Parathyroid adenoma (tissue), 2 donors: ENCODE data around the gene SEMA3B.

Source experiments
- H2AFZ ChIP-seq: fragments of 300-600 bp; sonication (generic); one replicate; pipeline ENCODE4 v1.7.0; 2017; ENCODE audit warnings: antibody characterized with exemption, mild to moderate bottlenecking
- H3K27ac ChIP-seq: fragments of 300-600 bp; sonication (generic); one replicate; pipeline ENCODE4 v1.7.0; 2017
- H3K27me3 ChIP-seq: fragments of 300-600 bp; sonication (generic); one replicate; pipeline ENCODE4 v1.7.0; 2017; ENCODE audit warnings: low read length; ENCODE audit not compliant: control insufficient read depth, insufficient read depth
- H3K36me3 ChIP-seq: fragments of 300-600 bp; sonication (generic); one replicate; pipeline ENCODE4 v1.7.0; 2017; ENCODE audit warnings: low read length; ENCODE audit not compliant: control insufficient read depth, insufficient read depth
- H3K4me1 ChIP-seq: fragments of 300-600 bp; sonication (generic); one replicate; pipeline ENCODE4 v1.7.0; 2017; ENCODE audit warnings: control low read depth
- H3K4me2 ChIP-seq: fragments of 300-600 bp; sonication (generic); one replicate; pipeline ENCODE4 v1.7.0; 2017; ENCODE audit warnings: low read length
- H3K4me3 ChIP-seq: fragments of 300-600 bp; sonication (generic); one replicate; pipeline ENCODE4 v1.7.0; 2017; ENCODE audit warnings: low read depth, low read length
- H3K79me2 ChIP-seq: fragments of 300-600 bp; sonication (generic); one replicate; pipeline ENCODE4 v1.7.0; 2017; ENCODE audit warnings: control low read depth
- H3K9ac ChIP-seq: fragments of 300-600 bp; sonication (generic); one replicate; pipeline ENCODE4 v1.7.0; 2017; ENCODE audit warnings: mild to moderate bottlenecking
- H3K9me3 ChIP-seq: fragments of 300-600 bp; sonication (generic); one replicate; pipeline ENCODE4 v1.7.0; 2017; ENCODE audit warnings: low read length; ENCODE audit not compliant: control insufficient read depth
- CTCF ChIP-seq: fragments of 300-600 bp; sonication (generic); IDR thresholded peaks from one replicate; pipeline ENCODE4 v1.7.0; 2017; ENCODE audit warnings: antibody characterized with exemption, mild to moderate bottlenecking
- donor health status: primary hyperparathyroidism.

Gene SEMA3B

GRCh38 chr3:50221411-50222168, 47.4 kb upstream of the SEMA3B start:
- H3K4me1 ChIP-seq: no peaks in the 10 kb centered on the region
- no peak for TF ChIP-seq CTCF
- no peaks in the 10 kb centered on the region for H3K27me3 ChIP-seq
- H3K4me2 ChIP-seq: no peak overlapping the region
- H3K79me2 ChIP-seq: no peaks in the 10 kb centered on the region
- H3K9ac ChIP-seq: no peak overlapping the region
- no peak overlapping the region for H2AFZ ChIP-seq
- H3K9me3 ChIP-seq: no peaks in the 10 kb centered on the region
- H3K36me3 ChIP-seq: no peaks in the 10 kb centered on the region
- no peak overlapping the region for H3K4me3 ChIP-seq
- H3K27ac ChIP-seq: no peak overlapping the region

- H3K4me2 ChIP-seq: no peak overlapping the region
- no peak overlapping the region for H3K27ac ChIP-seq
- H3K27me3 ChIP-seq: no peaks in the 10 kb centered on the region
- H3K9me3 ChIP-seq: no peaks in the 10 kb centered on the region
- H3K4me3 ChIP-seq: no peak overlapping the region
- H3K36me3 ChIP-seq: no peaks in the 10 kb centered on the region
- H2AFZ ChIP-seq: no peak overlapping the region
- H3K9ac ChIP-seq: no peak overlapping the region
- H3K79me2 ChIP-seq: no peaks in the 10 kb centered on the region
- H3K4me1 ChIP-seq: peaks cover 5% of the 10 kb centered on the region
- no peak for TF ChIP-seq CTCF
These were observed 46.8 kb upstream of the SEMA3B start for GRCh38 chr3:50222169-50222528.

GRCh38 chr3:50224639-50225038, 44.3 kb upstream of the SEMA3B start:
- Histone ChIP-seq H2AFZ (no peak overlapping the region), H3K27me3 (no peaks in the 10 kb centered on the region), H3K4me2 (no peak overlapping the region), H3K27ac (no peak overlapping the region), H3K9ac (no peak overlapping the region), H3K9me3 (no peaks in the 10 kb centered on the region), H3K4me3 (no peak overlapping the region), H3K79me2 (no peaks in the 10 kb centered on the region), H3K36me3 (no peaks in the 10 kb centered on the region), H3K4me1 (peaks cover 10% of the 10 kb centered on the region)
- no peak for TF ChIP-seq CTCF

GRCh38 chr3:50226888-50227389, 42.0 kb upstream of the SEMA3B start:
- H3K4me2 ChIP-seq: peak overlapping the region; percentile 68
- no peaks in the 10 kb centered on the region for H3K9me3 ChIP-seq
- no peaks in the 10 kb centered on the region for H3K79me2 ChIP-seq
- no peaks in the 10 kb centered on the region for H3K27me3 ChIP-seq
- H3K36me3 ChIP-seq: no peaks in the 10 kb centered on the region
- TF ChIP-seq CTCF: no peak
- no peak overlapping the region for H3K9ac ChIP-seq
- H3K4me1 ChIP-seq: peaks cover 10% of the 10 kb centered on the region
- H3K27ac ChIP-seq: peak overlapping the region; percentile 52
- H2AFZ ChIP-seq: peak overlapping the region; percentile 84
- peak overlapping the region; percentile 72 for H3K4me3 ChIP-seq
